A673 (cell line): Measurements from ENCODE around the gene POLG. TPM values are rescaled to one million over a fixed set of nuclear protein-coding genes. Genes with fewer than 3 reads are reported as not detected.

ENCODE experiments used
- BruUV-seq: library from RNA; stranded (reverse); fragments of 400-500 nt; replicated peaks from 2 replicates; lab custom pipeline; 2021; lab: Mats Ljungman, UMichigan
- CTCF ChIA-PET: fragments of 300-600 bp; sonication (Branson Sonifier 250); formaldehyde crosslinking; loops from one replicate; lab custom pipeline; 2022; ENCODE audit warnings: antibody characterized with exemption; lab: Charles Lee
- POLR2A ChIA-PET: fragments of 300-600 bp; sonication (Branson Sonifier 250); formaldehyde crosslinking; loops from one replicate; lab custom pipeline; 2022; ENCODE audit warnings: antibody characterized with exemption; ENCODE audit not compliant: low non-redundant PET; lab: Charles Lee
- DNase-seq: peaks from one replicate; pipeline ENCODE4 v3.0.0-alpha.2; 2015; ENCODE audit warnings: low spot score
- H3K27ac ChIP-seq: fragments of 200-600 bp; sonication (generic); 2 replicates; pipeline ENCODE4 v1.5.1; 2016; ENCODE audit warnings: mixed run types, low read depth, mild to moderate bottlenecking, mixed read lengths, antibody characterized with exemption, low read length; ENCODE audit not compliant: poor library complexity, severe bottlenecking
- H3K27me3 ChIP-seq: fragments of 200-600 bp; sonication (generic); replicated peaks from 2 replicates; pipeline ENCODE4 v1.6.1; 2017; ENCODE audit warnings: mixed run types, low read depth, mild to moderate bottlenecking, mixed read lengths, antibody characterized with exemption, low read length; ENCODE audit not compliant: insufficient read depth, poor library complexity
- H3K36me3 ChIP-seq: fragments of 200-600 bp; sonication (generic); 2 replicates; pipeline ENCODE4 v1.6.1; 2016; ENCODE audit warnings: mixed run types, mild to moderate bottlenecking, mixed read lengths, antibody characterized with exemption, low read length; ENCODE audit not compliant: insufficient read depth, poor library complexity, severe bottlenecking
- H3K4me1 ChIP-seq: fragments of 200-600 bp; sonication (generic); 2 replicates; pipeline ENCODE4 v1.6.1; 2017; ENCODE audit warnings: mixed run types, mild to moderate bottlenecking, mixed read lengths, antibody characterized with exemption, low read length; ENCODE audit not compliant: insufficient read depth, poor library complexity, severe bottlenecking
- H3K4me3 ChIP-seq: fragments of 200-600 bp; sonication (generic); 2 replicates; pipeline ENCODE4 v1.5.1; 2016; ENCODE audit warnings: low read depth, mixed run types, mild to moderate bottlenecking, mixed read lengths, low read length; ENCODE audit not compliant: poor library complexity, severe bottlenecking
- H3K9me3 ChIP-seq: fragments of 200-600 bp; sonication (generic); 2 replicates; pipeline ENCODE4 v1.6.1; 2016; ENCODE audit warnings: mixed run types, low read depth, mild to moderate bottlenecking, mixed read lengths, antibody characterized with exemption, low read length; ENCODE audit not compliant: poor library complexity, severe bottlenecking
- EZH2 ChIP-seq: fragments of 200-600 bp; sonication (generic); IDR thresholded peaks from 2 replicates; pipeline ENCODE4 v1.6.1; 2017; ENCODE audit warnings: borderline replicate concordance, low read depth, mild to moderate bottlenecking, mixed read lengths, antibody characterized with exemption, low read length; ENCODE audit not compliant: poor library complexity, severe bottlenecking
- intact Hi-C: fragments of 100-400 bp; cut with micrococcal nuclease; formaldehyde crosslinking; loops from one replicate; pipeline ENCODE4 v1.10.0; 2022; ENCODE audit not compliant: unreplicated experiment
- total RNA-seq: library from RNA; stranded (reverse); gene quantifications from 2 replicates; pipeline ENCODE4 v1.2.3, GENCODE V29; 2021
- TF ChIP-seq, protein P1 (sequence below): fragments of 300-800, 200-600 bp; sonication (generic); conservative IDR thresholded peaks from 2 replicates; pipeline ENCODE4 v1.5.1; 2017; ENCODE audit warnings: low read depth, mild to moderate bottlenecking, antibody characterized with exemption, low read length, moderate library complexity, mixed read lengths

POLG gene
- total RNA-seq, 1 experiment from 2014 or later = 166 TPM

DNA sequence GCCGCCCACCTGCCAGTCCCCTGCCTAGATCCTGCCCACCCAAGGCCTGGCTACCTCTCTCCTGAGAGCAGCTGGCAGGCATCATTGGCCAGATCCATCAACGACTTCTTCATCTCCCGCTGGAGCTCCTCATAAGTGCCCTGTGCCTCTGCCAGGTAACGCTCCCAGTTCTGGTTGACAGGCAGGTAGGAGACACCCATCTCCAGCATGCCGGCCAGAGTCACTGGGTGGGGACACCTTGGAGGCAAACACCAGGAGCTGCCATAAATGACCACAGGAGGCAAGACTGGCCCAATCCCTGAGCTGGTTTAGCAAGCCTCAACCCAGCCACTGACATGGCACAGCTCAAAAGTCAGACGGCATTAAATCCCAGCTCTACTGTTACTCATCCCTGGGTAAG lies 7.5 kb downstream of the POLG start:
- Histone ChIP-seq H3K9me3 (no peaks in the 10 kb centered on the region), H3K4me1 (peaks cover 8% of the 10 kb centered on the region), H3K27ac (no peak overlapping the region), H3K36me3 (peaks cover 98% of the 10 kb centered on the region), H3K4me3 (no peak overlapping the region), H3K27me3 (no peaks in the 10 kb centered on the region)
- intact Hi-C loops = no loop called here
- POLR2A ChIA-PET = no interaction called here
- no TSS peak for BruUV-seq
- DNase-seq = no peak
- CTCF ChIA-PET = no interaction called here
- TF ChIP-seq, protein P1, sequence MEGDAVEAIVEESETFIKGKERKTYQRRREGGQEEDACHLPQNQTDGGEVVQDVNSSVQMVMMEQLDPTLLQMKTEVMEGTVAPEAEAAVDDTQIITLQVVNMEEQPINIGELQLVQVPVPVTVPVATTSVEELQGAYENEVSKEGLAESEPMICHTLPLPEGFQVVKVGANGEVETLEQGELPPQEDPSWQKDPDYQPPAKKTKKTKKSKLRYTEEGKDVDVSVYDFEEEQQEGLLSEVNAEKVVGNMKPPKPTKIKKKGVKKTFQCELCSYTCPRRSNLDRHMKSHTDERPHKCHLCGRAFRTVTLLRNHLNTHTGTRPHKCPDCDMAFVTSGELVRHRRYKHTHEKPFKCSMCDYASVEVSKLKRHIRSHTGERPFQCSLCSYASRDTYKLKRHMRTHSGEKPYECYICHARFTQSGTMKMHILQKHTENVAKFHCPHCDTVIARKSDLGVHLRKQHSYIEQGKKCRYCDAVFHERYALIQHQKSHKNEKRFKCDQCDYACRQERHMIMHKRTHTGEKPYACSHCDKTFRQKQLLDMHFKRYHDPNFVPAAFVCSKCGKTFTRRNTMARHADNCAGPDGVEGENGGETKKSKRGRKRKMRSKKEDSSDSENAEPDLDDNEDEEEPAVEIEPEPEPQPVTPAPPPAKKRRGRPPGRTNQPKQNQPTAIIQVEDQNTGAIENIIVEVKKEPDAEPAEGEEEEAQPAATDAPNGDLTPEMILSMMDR = no peak
- no peak for TF ChIP-seq EZH2

DNA sequence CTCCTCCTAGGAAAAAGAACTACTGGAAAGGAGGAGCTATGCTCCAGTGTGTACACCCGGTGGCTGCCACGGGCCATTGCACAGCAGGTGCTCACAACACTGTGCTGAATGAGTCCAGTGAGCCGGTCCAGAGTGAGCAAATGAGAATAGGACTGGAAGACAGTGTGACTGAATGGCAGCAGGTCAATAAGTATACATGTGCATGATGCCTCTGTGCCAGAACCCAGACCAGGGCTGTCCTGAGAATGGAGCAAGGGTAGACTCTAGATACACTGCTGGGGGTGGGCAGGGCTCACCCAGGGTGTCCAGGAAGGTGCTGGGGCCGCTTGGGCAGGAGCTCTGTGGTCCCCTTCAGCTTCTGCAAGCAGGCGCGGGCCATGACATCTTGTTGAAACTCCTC lies 8.3 kb downstream of the POLG start:
- TF ChIP-seq, protein P1 = no peak
- TF ChIP-seq EZH2 = no peak
- no TSS peak for BruUV-seq
- H3K27ac ChIP-seq = no peak overlapping the region
- no peak overlapping the region for H3K4me3 ChIP-seq
- DNase-seq = no peak
- intact Hi-C loops = no loop called here
- H3K27me3 ChIP-seq = no peaks in the 10 kb centered on the region
- POLR2A ChIA-PET = no interaction called here
- H3K36me3 ChIP-seq = peaks cover 98% of the 10 kb centered on the region
- H3K4me1 ChIP-seq = peaks cover under 1% of the 10 kb centered on the region
- no peaks in the 10 kb centered on the region for H3K9me3 ChIP-seq
- CTCF ChIA-PET = no interaction called here

DNA sequence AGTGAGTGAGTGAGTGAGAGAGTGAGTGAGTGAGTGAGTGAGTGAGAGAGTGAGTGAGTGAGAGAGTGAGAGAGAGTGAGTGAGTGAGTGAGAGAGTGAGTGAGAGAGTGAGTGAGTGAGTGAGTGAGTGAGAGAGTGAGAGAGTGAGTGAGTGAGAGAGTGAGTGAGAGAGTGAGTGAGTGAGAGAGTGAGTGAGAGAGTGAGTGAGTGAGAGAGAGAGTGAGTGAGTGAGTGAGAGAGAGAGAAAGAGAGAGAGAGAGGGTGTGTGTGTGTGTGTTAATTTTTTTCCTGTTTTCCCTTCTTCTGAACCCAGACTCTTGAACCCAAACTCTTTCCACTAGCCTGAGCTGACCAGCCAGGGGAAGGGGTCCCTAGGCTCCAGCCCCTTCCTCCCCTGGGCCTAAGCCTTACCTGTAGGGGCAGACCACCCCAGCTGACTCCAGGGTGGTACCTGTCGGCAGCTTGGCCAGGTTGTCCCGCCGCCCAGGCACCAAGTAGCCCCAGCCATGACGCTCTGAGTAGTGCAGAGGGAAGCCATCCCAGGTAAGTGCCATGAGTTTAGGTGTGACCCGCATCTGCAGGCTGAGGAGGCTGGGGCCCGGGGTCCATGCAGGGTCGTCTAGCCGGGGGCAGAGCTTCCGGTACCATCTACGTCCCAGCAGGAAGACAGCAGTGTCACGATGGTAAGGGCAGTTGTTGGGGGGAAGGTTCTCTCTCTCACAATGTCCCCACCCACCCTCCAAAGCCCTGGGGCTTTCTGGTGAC lies 9.4 kb downstream of the POLG start:
- H3K36me3 ChIP-seq = peaks cover 98% of the 10 kb centered on the region
- no peaks in the 10 kb centered on the region for H3K27me3 ChIP-seq
- no TSS peak for BruUV-seq
- intact Hi-C loops = no loop called here
- no peak overlapping the region for H3K4me3 ChIP-seq
- no peaks in the 10 kb centered on the region for H3K9me3 ChIP-seq
- DNase-seq = no peak
- H3K4me1 ChIP-seq = no peaks in the 10 kb centered on the region
- ChIA-PET CTCF (no interaction called here), POLR2A (no interaction called here)
- no peak for TF ChIP-seq EZH2
- TF ChIP-seq, protein P1 = no peak
- H3K27ac ChIP-seq = no peak overlapping the region
